Measurements from ENCODE around the gene CCDC178. TPM values are rescaled to one million over a fixed set of nuclear protein-coding genes. Genes with fewer than 3 reads are reported as not detected.

CCDC178 gene
- polyA plus RNA-seq, 12 donors = 0.19 to 1.4 (median 0.73) TPM; not detected in 2

GRCh38 chr18:33128581-33128980, 311.9 kb downstream of the CCDC178 start:
- no peak for DNase-seq

- DNase-seq = no peak
Observed at GRCh38 chr18:33123862-33124518, 316.5 kb downstream of the CCDC178 start.

GRCh38 chr18:33116376-33116775, 324.1 kb downstream of the CCDC178 start:
- DNase-seq = no peak

- no peak for DNase-seq
Observed at GRCh38 chr18:33115917-33116316, 324.6 kb downstream of the CCDC178 start.

GRCh38 chr18:33115476-33115875, 325.0 kb downstream of the CCDC178 start:
- no peak for DNase-seq

- no peak for DNase-seq
Observed at GRCh38 chr18:33114749-33115148, 325.8 kb downstream of the CCDC178 start.

GRCh38 chr18:33113416-33113815, 327.1 kb downstream of the CCDC178 start:
- no peak for DNase-seq

DNA sequence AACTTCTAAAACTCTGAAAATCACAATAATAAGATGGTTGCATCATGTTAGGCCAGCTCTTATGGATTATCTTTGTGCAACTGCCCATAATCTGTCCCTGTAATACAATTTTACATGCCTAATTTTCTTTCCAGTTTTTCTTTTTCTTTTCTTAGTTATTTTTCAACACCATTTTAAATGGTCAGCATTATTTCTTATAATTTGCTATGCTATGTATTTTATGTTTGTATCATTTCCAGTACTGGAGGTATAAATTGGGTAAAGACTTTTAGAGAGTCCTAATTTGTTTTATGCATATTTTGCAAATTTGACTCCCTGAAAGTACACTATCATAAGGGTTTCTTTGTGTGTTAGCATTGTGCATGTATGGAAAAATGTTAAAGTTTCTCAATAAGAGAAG, 333.0 kb downstream of the CCDC178 start:
- DNase-seq = no peak

DNA sequence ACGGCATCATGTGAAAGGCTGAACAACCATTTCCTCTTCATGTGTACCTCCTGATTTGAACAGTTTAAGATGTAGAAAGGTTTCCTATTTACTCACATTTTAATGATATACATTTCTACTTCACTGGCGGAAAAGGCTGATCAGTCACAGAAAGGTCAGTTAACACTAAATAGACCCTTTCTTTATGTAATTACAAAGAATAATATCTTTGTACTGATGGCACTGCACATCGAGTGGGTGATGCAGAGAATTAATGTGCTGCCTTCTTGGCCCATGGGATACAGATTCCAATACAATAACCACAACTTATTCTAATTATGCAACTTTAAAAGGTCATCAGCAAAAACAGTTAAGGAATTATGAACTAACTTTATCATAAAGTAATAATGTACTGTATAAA, 339.2 kb downstream of the CCDC178 start:
- no peak for DNase-seq

GRCh38 chr18:33099626-33100025, 340.9 kb downstream of the CCDC178 start:
- no peak for DNase-seq

GRCh38 chr18:33097126-33097525, 343.4 kb downstream of the CCDC178 start:
- DNase-seq = no peak

- DNase-seq = no peak
Observed at GRCh38 chr18:33090461-33090860, 350.1 kb downstream of the CCDC178 start.

- no peak for DNase-seq
Observed at GRCh38 chr18:33076601-33077000, 363.9 kb downstream of the CCDC178 start.

- no peak for DNase-seq
Observed at GRCh38 chr18:33074125-33074524, 366.4 kb downstream of the CCDC178 start.

- no peak for DNase-seq
Observed at GRCh38 chr18:33062834-33063364, 377.6 kb downstream of the CCDC178 start.

- no peak for DNase-seq
Observed at GRCh38 chr18:33052886-33053285, 387.6 kb downstream of the CCDC178 start.

DNA sequence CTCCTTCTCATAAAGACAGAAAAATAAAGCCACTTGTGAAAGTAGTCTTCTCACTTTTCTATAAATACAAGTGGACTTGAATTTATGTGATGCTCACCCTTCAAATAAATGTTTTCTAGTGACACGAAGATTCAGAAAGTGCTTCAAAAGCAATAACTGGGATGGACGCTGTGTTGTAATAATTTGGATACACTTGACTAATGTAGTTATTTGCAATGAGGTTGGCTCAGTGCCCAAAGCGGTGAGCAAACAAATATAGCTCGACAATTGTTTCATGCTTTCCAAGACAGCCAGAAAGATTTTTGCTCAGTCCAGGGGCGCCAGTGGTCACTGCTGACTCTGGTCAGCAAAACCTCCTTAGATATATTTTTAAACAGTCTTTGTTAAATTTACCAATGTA, 389.1 kb downstream of the CCDC178 start:
- DNase-seq = peak; percentile 1

DNA sequence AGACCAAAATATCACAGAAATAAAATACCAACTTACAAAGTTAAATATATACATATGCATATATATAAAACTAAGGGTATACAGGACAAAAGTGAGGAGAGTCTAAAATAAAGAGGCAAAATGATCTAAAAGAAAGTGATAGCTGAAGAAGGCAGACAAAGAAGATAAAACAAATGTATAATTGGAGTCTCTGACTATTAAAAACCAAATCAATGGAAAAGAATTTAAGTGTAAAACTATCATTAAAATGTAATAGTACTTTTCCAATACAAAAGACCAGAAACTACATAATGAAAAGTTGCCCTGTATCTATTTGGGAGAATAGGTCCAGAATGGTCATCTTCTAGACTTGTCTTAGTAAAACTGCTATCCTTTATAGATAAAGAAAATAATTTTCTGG, 400.3 kb downstream of the CCDC178 start:
- DNase-seq = no peak

- DNase-seq = no peak
Observed at GRCh38 chr18:33034945-33035344, 405.6 kb downstream of the CCDC178 start.

- DNase-seq = no peak
Observed at GRCh38 chr18:33034212-33034611, 406.3 kb downstream of the CCDC178 start.

DNA sequence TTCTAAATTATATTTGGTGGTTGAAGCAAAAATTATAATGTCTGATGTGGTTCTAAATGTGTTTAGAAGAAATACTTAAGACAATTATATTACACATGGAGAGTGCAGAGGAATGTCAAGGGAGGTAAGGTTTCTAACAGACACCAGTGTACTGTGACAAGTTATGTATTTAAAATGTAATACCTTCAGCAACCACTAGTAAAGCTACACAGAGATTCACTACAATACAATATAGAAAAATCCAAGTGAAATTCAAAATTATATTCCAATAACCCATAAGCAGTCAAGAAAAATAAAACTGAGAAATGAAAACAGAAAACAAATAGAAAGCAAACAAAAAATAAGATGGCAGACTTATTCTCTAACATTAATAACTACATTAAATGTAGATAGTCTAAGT, 418.2 kb downstream of the CCDC178 start:
- no peak for DNase-seq

- no peak for DNase-seq
Observed at GRCh38 chr18:33020877-33021276, 419.6 kb downstream of the CCDC178 start.

DNA sequence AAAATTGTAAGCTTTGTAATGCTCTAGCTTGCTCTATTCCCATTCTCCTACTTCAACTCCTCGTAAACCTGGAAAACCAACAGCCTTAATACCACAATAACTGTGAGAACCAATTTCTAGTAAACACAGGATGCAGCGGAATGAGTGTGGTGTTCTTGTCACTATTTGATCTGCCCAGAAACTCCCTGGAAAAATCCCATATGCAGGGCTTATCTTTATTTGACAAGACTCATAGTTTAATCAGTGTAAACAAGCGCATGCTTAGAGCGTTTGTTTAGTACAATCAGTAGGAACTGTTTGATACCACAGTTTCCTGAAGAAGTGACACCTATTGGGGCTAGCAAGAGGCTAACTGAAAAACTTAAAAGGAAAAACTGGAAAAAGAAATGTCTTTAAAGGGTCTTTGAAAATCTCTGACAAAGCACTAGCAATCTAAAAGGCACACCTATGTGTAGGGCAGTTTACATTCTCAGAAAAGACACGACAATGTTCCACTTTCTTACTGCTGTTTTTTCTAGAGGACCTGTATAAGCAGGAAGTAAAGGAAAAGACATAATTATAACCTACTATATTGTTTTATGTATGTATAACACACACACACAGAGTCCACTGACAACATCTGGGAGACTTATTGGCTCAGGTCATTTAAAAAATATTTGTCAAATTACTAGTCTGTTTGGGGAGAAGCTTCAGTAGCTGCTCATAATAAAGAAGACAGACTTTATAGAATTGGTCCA, 426.3 kb downstream of the CCDC178 start:
- DNase-seq = no peak
